Measurements from ENCODE around the gene RRP1B. TPM values are rescaled to one million over a fixed set of nuclear protein-coding genes. Genes with fewer than 3 reads are reported as not detected.

The RRP1B gene
- total and polyA plus RNA-seq, 2 of the 13 experiments (the other 11 are each of a cell fraction or from before 2014, with no cell fraction given): 16.3 to 46.2 TPM

DNA sequence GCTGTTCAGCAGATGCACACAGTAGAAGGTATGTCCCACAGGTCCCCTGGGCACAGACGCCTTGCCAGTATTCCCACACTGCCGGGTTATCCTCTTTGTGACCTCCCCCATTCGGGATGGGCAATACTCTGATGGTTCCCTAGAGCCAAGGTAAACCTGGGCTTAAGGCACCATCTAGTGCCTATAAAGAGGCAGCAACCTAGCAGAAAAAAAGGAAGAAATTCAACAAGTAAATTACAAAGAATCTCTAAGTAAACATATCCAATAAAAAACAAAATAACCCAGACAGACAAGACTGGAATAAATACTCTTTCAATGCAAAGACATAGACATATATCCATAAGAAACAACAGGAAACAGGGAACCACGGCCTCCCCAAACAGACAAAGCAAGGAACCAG lies 39.5 kb upstream of the RRP1B start (continued):
- TF ChIP-seq, protein P1, sequence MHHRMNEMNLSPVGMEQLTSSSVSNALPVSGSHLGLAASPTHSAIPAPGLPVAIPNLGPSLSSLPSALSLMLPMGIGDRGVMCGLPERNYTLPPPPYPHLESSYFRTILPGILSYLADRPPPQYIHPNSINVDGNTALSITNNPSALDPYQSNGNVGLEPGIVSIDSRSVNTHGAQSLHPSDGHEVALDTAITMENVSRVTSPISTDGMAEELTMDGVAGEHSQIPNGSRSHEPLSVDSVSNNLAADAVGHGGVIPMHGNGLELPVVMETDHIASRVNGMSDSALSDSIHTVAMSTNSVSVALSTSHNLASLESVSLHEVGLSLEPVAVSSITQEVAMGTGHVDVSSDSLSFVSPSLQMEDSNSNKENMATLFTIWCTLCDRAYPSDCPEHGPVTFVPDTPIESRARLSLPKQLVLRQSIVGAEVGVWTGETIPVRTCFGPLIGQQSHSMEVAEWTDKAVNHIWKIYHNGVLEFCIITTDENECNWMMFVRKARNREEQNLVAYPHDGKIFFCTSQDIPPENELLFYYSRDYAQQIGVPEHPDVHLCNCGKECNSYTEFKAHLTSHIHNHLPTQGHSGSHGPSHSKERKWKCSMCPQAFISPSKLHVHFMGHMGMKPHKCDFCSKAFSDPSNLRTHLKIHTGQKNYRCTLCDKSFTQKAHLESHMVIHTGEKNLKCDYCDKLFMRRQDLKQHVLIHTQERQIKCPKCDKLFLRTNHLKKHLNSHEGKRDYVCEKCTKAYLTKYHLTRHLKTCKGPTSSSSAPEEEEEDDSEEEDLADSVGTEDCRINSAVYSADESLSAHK (CRISPR knock-in tag; IDR thresholded peaks at IDR 0.05; ENCODE audit: borderline replicate concordance): no peak
- TF ChIP-seq HNF4G (IDR thresholded peaks at IDR 0.05; ENCODE audit: borderline replicate concordance, low read depth, low read length): no peak
- TF ChIP-seq HNF4G (CRISPR knock-in tag; IDR thresholded peaks at IDR 0.05; ENCODE audit: borderline replicate concordance, low read depth): no peak
- TF ChIP-seq, protein P2, sequence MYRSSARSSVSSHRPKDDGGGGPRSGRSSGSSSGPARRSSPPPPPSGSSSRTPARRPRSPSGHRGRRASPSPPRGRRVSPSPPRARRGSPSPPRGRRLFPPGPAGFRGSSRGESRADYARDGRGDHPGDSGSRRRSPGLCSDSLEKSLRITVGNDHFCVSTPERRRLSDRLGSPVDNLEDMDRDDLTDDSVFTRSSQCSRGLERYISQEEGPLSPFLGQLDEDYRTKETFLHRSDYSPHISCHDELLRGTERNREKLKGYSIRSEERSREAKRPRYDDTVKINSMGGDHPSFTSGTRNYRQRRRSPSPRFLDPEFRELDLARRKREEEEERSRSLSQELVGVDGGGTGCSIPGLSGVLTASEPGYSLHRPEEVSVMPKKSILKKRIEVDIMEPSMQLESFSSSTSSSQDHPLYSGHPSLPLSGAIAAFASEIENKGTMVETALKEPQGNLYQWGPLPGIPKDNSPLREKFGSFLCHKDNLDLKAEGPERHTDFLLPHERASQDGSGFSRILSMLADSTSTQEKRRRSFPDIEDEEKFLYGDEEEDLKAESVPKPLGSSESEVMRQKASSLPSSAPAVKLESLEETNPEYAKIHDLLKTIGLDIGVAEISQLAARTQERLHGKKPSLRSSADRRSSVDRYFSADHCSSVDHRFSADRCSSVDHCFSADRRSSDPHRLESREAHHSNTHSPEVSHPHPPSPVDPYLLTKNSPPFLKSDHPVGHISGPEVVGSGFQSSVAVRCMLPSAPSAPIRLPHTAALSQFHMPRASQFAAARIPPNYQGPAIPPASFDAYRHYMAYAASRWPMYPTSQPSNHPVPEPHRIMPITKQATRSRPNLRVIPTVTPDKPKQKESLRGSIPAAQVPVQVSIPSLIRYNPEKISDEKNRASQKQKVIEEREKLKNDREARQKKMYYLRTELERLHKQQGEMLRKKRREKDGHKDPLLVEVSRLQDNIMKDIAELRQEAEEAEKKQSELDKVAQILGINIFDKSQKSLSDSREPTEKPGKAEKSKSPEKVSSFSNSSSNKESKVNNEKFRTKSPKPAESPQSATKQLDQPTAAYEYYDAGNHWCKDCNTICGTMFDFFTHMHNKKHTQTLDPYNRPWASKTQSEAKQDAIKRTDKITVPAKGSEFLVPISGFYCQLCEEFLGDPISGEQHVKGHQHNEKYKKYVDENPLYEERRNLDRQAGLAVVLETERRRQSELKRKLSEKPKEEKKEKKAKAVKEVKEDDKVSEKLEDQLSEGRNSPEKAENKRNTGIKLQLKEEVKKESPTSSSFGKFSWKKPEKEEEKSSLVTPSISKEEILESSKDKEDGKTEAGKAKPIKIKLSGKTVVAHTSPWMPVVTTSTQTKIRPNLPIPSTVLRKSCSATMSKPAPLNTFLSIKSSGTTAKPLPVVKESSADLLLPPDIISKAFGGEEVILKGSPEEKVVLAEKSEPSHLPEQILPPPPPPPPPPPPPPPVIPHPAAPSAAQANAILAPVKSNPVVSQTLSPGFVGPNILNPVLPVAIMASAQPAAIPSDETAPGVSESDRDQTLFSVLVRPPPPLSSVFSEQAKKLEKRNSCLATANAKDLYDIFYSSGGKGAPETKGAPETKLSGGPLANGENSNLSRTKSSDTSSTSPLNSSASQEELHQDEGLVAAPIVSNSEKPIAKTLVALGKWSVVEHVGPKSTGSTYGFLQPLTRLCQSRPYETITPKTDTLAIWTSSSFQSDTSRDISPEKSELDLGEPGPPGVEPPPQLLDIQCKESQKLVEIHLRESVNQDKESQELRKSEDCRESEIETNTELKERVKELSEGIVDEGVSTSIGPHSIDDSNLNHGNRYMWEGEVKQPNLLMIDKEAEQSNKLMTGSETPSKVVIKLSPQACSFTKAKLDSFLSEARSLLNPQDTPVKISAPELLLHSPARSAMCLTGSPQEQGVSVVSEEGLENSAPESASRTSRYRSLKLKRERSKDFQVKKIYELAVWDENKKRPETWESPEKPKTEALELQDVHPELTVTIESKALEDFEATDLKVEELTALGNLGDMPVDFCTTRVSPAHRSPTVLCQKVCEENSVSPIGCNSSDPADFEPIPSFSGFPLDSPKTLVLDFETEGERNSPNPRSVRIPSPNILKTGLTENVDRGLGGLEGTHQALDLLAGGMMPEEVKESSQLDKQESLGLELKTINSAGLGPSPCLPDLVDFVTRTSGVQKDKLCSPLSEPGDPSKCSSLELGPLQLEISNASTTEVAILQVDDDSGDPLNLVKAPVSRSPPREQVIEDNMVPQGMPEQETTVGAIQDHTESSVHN (CRISPR knock-in tag; IDR thresholded peaks at IDR 0.05): no peak
- 0 out of 2 replicates have a peak, but pooled peaks have one; percentile 42 for TF ChIP-seq SETDB1 (CRISPR knock-in tag; IDR thresholded peaks at IDR 0.05; ENCODE audit: borderline replicate concordance)
- TF ChIP-seq, protein P3, sequence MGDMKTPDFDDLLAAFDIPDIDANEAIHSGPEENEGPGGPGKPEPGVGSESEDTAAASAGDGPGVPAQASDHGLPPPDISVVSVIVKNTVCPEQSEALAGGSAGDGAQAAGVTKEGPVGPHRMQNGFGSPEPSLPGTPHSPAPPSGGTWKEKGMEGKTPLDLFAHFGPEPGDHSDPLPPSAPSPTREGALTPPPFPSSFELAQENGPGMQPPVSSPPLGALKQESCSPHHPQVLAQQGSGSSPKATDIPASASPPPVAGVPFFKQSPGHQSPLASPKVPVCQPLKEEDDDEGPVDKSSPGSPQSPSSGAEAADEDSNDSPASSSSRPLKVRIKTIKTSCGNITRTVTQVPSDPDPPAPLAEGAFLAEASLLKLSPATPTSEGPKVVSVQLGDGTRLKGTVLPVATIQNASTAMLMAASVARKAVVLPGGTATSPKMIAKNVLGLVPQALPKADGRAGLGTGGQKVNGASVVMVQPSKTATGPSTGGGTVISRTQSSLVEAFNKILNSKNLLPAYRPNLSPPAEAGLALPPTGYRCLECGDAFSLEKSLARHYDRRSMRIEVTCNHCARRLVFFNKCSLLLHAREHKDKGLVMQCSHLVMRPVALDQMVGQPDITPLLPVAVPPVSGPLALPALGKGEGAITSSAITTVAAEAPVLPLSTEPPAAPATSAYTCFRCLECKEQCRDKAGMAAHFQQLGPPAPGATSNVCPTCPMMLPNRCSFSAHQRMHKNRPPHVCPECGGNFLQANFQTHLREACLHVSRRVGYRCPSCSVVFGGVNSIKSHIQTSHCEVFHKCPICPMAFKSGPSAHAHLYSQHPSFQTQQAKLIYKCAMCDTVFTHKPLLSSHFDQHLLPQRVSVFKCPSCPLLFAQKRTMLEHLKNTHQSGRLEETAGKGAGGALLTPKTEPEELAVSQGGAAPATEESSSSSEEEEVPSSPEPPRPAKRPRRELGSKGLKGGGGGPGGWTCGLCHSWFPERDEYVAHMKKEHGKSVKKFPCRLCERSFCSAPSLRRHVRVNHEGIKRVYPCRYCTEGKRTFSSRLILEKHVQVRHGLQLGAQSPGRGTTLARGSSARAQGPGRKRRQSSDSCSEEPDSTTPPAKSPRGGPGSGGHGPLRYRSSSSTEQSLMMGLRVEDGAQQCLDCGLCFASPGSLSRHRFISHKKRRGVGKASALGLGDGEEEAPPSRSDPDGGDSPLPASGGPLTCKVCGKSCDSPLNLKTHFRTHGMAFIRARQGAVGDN (CRISPR knock-in tag; IDR thresholded peaks at IDR 0.05): no peak
- TF ChIP-seq STAG1 (CRISPR knock-in tag; IDR thresholded peaks at IDR 0.05): peak; percentile 71
- TF ChIP-seq, protein P4, sequence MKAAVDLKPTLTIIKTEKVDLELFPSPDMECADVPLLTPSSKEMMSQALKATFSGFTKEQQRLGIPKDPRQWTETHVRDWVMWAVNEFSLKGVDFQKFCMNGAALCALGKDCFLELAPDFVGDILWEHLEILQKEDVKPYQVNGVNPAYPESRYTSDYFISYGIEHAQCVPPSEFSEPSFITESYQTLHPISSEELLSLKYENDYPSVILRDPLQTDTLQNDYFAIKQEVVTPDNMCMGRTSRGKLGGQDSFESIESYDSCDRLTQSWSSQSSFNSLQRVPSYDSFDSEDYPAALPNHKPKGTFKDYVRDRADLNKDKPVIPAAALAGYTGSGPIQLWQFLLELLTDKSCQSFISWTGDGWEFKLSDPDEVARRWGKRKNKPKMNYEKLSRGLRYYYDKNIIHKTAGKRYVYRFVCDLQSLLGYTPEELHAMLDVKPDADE (CRISPR knock-in tag; IDR thresholded peaks at IDR 0.05): no peak
- no peak for TF ChIP-seq RARA (CRISPR knock-in tag; IDR thresholded peaks at IDR 0.05)
- TF ChIP-seq, protein P5, sequence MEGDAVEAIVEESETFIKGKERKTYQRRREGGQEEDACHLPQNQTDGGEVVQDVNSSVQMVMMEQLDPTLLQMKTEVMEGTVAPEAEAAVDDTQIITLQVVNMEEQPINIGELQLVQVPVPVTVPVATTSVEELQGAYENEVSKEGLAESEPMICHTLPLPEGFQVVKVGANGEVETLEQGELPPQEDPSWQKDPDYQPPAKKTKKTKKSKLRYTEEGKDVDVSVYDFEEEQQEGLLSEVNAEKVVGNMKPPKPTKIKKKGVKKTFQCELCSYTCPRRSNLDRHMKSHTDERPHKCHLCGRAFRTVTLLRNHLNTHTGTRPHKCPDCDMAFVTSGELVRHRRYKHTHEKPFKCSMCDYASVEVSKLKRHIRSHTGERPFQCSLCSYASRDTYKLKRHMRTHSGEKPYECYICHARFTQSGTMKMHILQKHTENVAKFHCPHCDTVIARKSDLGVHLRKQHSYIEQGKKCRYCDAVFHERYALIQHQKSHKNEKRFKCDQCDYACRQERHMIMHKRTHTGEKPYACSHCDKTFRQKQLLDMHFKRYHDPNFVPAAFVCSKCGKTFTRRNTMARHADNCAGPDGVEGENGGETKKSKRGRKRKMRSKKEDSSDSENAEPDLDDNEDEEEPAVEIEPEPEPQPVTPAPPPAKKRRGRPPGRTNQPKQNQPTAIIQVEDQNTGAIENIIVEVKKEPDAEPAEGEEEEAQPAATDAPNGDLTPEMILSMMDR (CRISPR knock-in tag; IDR thresholded peaks at IDR 0.05): peak; percentile 47
